GM12878 (cell line): ENCODE data around the gene CHMP1B. TPM values are rescaled to one million over a fixed set of nuclear protein-coding genes. Genes with fewer than 3 reads are reported as not detected.

Experiments
- ASH2L ChIP-seq: fragments of 300-600, 200-600 bp; sonication (generic); IDR thresholded peaks from 2 replicates; pipeline ENCODE4 v1.6.1; 2017; ENCODE audit warnings: low read depth, mild to moderate bottlenecking, borderline replicate concordance
- ATF7 ChIP-seq: fragments of 450-650 bp; IDR thresholded peaks from 2 replicates; pipeline ENCODE4 v1.6.1; 2016; ENCODE audit warnings: low read depth, mild to moderate bottlenecking
- CREB1 ChIP-seq: IDR thresholded peaks from 2 replicates; pipeline ENCODE4 v1.6.1; 2012; ENCODE audit warnings: low read depth, mild to moderate bottlenecking, inconsistent platforms
- EP300 ChIP-seq, 2 experiments: fragments of 150-350 bp in 1 of 2; IDR thresholded peaks; 2 replicates each; pipeline ENCODE4 v1.6.1; 2011 to 2012; ENCODE audit warnings: low read depth in 2 of 2, low read length in 2 of 2, borderline replicate concordance in 1 of 2, improper control_type of control experiment in 1 of 2, inconsistent platforms in 1 of 2; ENCODE audit not compliant: control insufficient read depth in 1 of 2
- ETV6 ChIP-seq, 2 experiments: fragments of 450-650 bp in 1 of 2; IDR thresholded peaks in 1 of 2; conservative IDR thresholded peaks in 1 of 2; 2 replicates each; pipeline ENCODE4 v1.6.1; 2014; ENCODE audit warnings: antibody characterized with exemption in 1 of 2, borderline replicate concordance in 1 of 2, low read depth in 1 of 2, mild to moderate bottlenecking in 1 of 2, moderate library complexity in 1 of 2
- HDGF ChIP-seq: fragments of 450-650 bp; IDR thresholded peaks from 2 replicates; pipeline ENCODE4 v1.6.1; 2016; ENCODE audit warnings: antibody characterized with exemption
- IKZF1 ChIP-seq: fragments of 450-650 bp; conservative IDR thresholded peaks from 2 replicates; pipeline ENCODE4 v1.6.1; 2017; ENCODE audit warnings: antibody characterized with exemption, mild to moderate bottlenecking
- IKZF2 ChIP-seq, 2 experiments: fragments of 450-650 bp; IDR thresholded peaks; 2 replicates each; pipeline ENCODE4 v1.6.1; 2017; ENCODE audit warnings: mild to moderate bottlenecking in 2 of 2, moderate library complexity in 2 of 2
- IRF5 ChIP-seq: fragments of 450-650 bp; IDR thresholded peaks from 2 replicates; pipeline ENCODE4 v1.6.1; 2017; ENCODE audit warnings: borderline replicate concordance
- JUNB ChIP-seq: IDR thresholded peaks from 2 replicates; pipeline ENCODE4 v1.6.1; 2016; ENCODE audit warnings: antibody characterized with exemption, mild to moderate bottlenecking
- KLF5 ChIP-seq: fragments of 450-650 bp; IDR thresholded peaks from 2 replicates; pipeline ENCODE4 v1.6.1; 2014; ENCODE audit warnings: mild to moderate bottlenecking; ENCODE audit not compliant: partially characterized antibody
- MLLT1 ChIP-seq: fragments of 450-650 bp; IDR thresholded peaks from 2 replicates; pipeline ENCODE4 v1.6.1; 2016; ENCODE audit warnings: mild to moderate bottlenecking
- MYC ChIP-seq: IDR thresholded peaks from 2 replicates; pipeline ENCODE4 v1.6.1; 2011; ENCODE audit warnings: mild to moderate bottlenecking, low read length, moderate library complexity, inconsistent platforms; ENCODE audit not compliant: insufficient read depth, insufficient replicate concordance, insufficient read length, severe bottlenecking
- NKRF ChIP-seq: fragments of 450-650 bp; conservative IDR thresholded peaks from 2 replicates; pipeline ENCODE4 v1.6.1; 2017; ENCODE audit warnings: mild to moderate bottlenecking, moderate library complexity
- NRF1 ChIP-seq: conservative IDR thresholded peaks from 2 replicates; pipeline ENCODE4 v1.6.1; 2011; ENCODE audit warnings: mild to moderate bottlenecking, low read depth, low read length, improper control_type of control experiment
- PAX8 ChIP-seq: fragments of 450-650 bp; IDR thresholded peaks from 2 replicates; pipeline ENCODE4 v1.6.1; 2017; ENCODE audit warnings: mild to moderate bottlenecking, moderate library complexity
- RAD51 ChIP-seq: fragments of 450-650 bp; IDR thresholded peaks from 2 replicates; pipeline ENCODE4 v1.6.1; 2016; ENCODE audit warnings: moderate library complexity, mild to moderate bottlenecking, inconsistent platforms
- RBBP5 ChIP-seq: fragments of 200-600 bp; sonication (generic); conservative IDR thresholded peaks from 2 replicates; pipeline ENCODE4 v1.6.1; 2016
- RUNX3 ChIP-seq: IDR thresholded peaks from 2 replicates; pipeline ENCODE4 v1.6.1; 2012; ENCODE audit warnings: low read length, inconsistent platforms
- SIN3A ChIP-seq: IDR thresholded peaks from 2 replicates; pipeline ENCODE4 v1.6.1; 2012; ENCODE audit warnings: low read depth, low read length, improper control_type of control experiment
- SMAD5 ChIP-seq: IDR thresholded peaks from 2 replicates; pipeline ENCODE4 v1.6.1; 2016; ENCODE audit warnings: antibody characterized with exemption, low read depth
- SMARCA5 ChIP-seq: fragments of 450-650 bp; IDR thresholded peaks from 2 replicates; pipeline ENCODE4 v1.6.1; 2017; ENCODE audit warnings: mild to moderate bottlenecking
- SPI1 ChIP-seq: IDR thresholded peaks from 2 replicates; pipeline ENCODE4 v1.6.1; 2011; ENCODE audit warnings: low read depth, mild to moderate bottlenecking, low read length, moderate library complexity, borderline replicate concordance; ENCODE audit not compliant: insufficient read depth
- YBX1 ChIP-seq: fragments of 450-650 bp; IDR thresholded peaks from 2 replicates; pipeline ENCODE4 v1.6.1; 2016; ENCODE audit warnings: antibody characterized with exemption
- ZBTB33 ChIP-seq: fragments of 450-650 bp; IDR thresholded peaks from 2 replicates; pipeline ENCODE4 v1.6.1; 2017; ENCODE audit warnings: mild to moderate bottlenecking
- ZNF207 ChIP-seq: fragments of 450-650 bp; IDR thresholded peaks from 2 replicates; pipeline ENCODE4 v1.6.1; 2014; ENCODE audit warnings: antibody characterized with exemption, mild to moderate bottlenecking, borderline replicate concordance
- ZZZ3 ChIP-seq: IDR thresholded peaks from 2 replicates; pipeline ENCODE4 v1.6.1; 2011; ENCODE audit warnings: low read depth; ENCODE audit not compliant: control insufficient read depth, insufficient read length
- polyA plus RNA-seq, 11 experiments: library from polyadenylated mRNA; depleted of rRNA in 4 of 11; unstranded in 6 of 11; stranded (reverse) in 5 of 11; fragments of >200 nt; fragmentation: Nextera tagmentation in 4 of 11; fragmentation: Illumina TruSeq in 1 of 11; extraction: Ambion mirVana in 4 of 11; extraction: Trizol in 1 of 11; gene quantifications; 1 replicate in 1 of 11; 2 replicates in 10 of 11; pipeline versions ENCODE4 v1.2.1 to v1.2.3, GENCODE V29; 2011 to 2016; ENCODE audit warnings: inconsistent platforms in 2 of 11, missing spikeins in 2 of 11, low read depth in 1 of 11
- total RNA-seq, 4 experiments: library from RNA; depleted of rRNA in 3 of 4; stranded (reverse); fragments of >200 nt in 3 of 4; fragmentation: Illumina TruSeq in 1 of 4; extraction: Trizol in 1 of 4; gene quantifications; 2 replicates each; pipeline versions ENCODE4 v1.2.1 to v1.2.3, GENCODE V29; 2013 to 2021

CHMP1B gene
- total and polyA plus RNA-seq, 10 of the 15 experiments (the other 5 are each of a cell fraction or from before 2014, with no cell fraction given): 8.5 to 24.0 (median 18.6) TPM

GRCh38 chr18:11883153-11883552 lies 31.9 kb downstream of the CHMP1B start (continued):
- TF ChIP-seq IKZF2 (IDR thresholded peaks at IDR 0.05) (peak; percentile 46 to 57; a peak in 2 of 4 replicates), IRF5 (no peak), HDGF (no peak), RBBP5 (no peak), SPI1 (peak; percentile 85), SMARCA5 (no peak), MYC (no peak), ASH2L (no peak), ZBTB33 (no peak), ZNF207 (no peak), NKRF (no peak), RAD51 (no peak), NRF1 (no peak), EP300 (IDR thresholded peaks at IDR 0.05; ENCODE audit: borderline replicate concordance in 1 of 2, control insufficient read depth in 1 of 2, low read depth in 2 of 2, low read length in 2 of 2) (peak in 1 of 2 experiments; percentile 78; a peak in 1 of 4 replicates), ETV6 (conservative IDR thresholded peaks at IDR 0.05 in 1 of 2, IDR thresholded peaks at IDR 0.05 in 1 of 2; ENCODE audit: borderline replicate concordance in 1 of 2, low read depth in 1 of 2) (peak in 1 of 2 experiments; percentile 57; a peak in 1 of 4 replicates), PAX8 (no peak), JUNB (peak; percentile 77), CREB1 (0 out of 2 replicates have a peak, but pooled peaks have one; percentile 33), RUNX3 (0 out of 2 replicates have a peak, but pooled peaks have one; percentile 14), SMAD5 (no peak), YBX1 (no peak), KLF5 (no peak), SIN3A (no peak), ATF7 (peak; percentile 56), IKZF1 (0 out of 2 replicates have a peak, but pooled peaks have one; percentile 25), ZZZ3 (no peak), MLLT1 (no peak)
